Panc1 (cell line): ENCODE results near the gene PPWD1. TPM values are rescaled to one million over a fixed set of nuclear protein-coding genes. Genes with fewer than 3 reads are reported as not detected.
"Not testable (repeated sequence)": the region's sequence is repeated elsewhere in the genome, so short reads cannot be mapped to it uniquely, and the experiment has no call there.

Experiments
- ATAC-seq: fragments of 200-7000 bp; cut with Tn5 transposase; 2 replicates; pipeline ENCODE4 v1.9.1; 2020; ENCODE audit warnings: mild to moderate bottlenecking, moderate library complexity
- BruUV-seq: library from RNA; stranded (reverse); fragments of 400-500 nt; replicated peaks from 2 replicates; lab custom pipeline; 2021; lab: Mats Ljungman, UMichigan
- CTCF ChIA-PET: fragments of 300-600 bp; sonication (Branson Sonifier 250); formaldehyde crosslinking; loops from one replicate; lab custom pipeline; 2022; ENCODE audit warnings: antibody characterized with exemption; lab: Charles Lee
- POLR2A ChIA-PET: fragments of 300-600 bp; sonication (Branson Sonifier 250); formaldehyde crosslinking; loops from one replicate; lab custom pipeline; 2022; ENCODE audit warnings: antibody characterized with exemption; lab: Charles Lee
- DNase-seq: peaks from one replicate; pipeline ENCODE4 v3.0.0-alpha.2; 2010; ENCODE audit warnings: low read depth, low spot score
- H3K27ac ChIP-seq: 2 replicates; pipeline ENCODE4 v1.5.1; 2011; ENCODE audit warnings: mild to moderate bottlenecking, low read length, inconsistent platforms
- H3K27me3 ChIP-seq: fragments of 200-500 bp; sonication (Bioruptor generic); 2 replicates; pipeline ENCODE4 v1.6.0; 2014; ENCODE audit warnings: low read length, inconsistent platforms; ENCODE audit not compliant: control insufficient read depth, insufficient read depth
- H3K36me3 ChIP-seq: fragments of 200-500 bp; sonication (Bioruptor generic); 2 replicates; pipeline ENCODE4 v1.5.1; 2014; ENCODE audit warnings: inconsistent platforms, mild to moderate bottlenecking, low read length, moderate library complexity; ENCODE audit not compliant: control insufficient read depth, insufficient read depth
- H3K4me1 ChIP-seq: 2 replicates; pipeline ENCODE4 v1.5.1; 2011; ENCODE audit warnings: inconsistent platforms, mild to moderate bottlenecking, low read length, moderate library complexity; ENCODE audit not compliant: control insufficient read depth, insufficient read depth
- H3K4me3 ChIP-seq, 2 experiments: 2 replicates each; pipeline ENCODE4 v1.5.1; 2011 to 2012; ENCODE audit warnings: low read depth in 2 of 2, low read length in 2 of 2, mild to moderate bottlenecking in 2 of 2, inconsistent platforms in 1 of 2, moderate library complexity in 1 of 2
- H3K9me3 ChIP-seq: fragments of 200-500 bp; sonication (Bioruptor generic); 2 replicates; pipeline ENCODE4 v1.5.1; 2014; ENCODE audit warnings: low read depth, mild to moderate bottlenecking, inconsistent platforms, low read length, moderate library complexity; ENCODE audit not compliant: control insufficient read depth, insufficient read depth
- POLR2AphosphoS5 ChIP-seq: IDR thresholded peaks from 2 replicates; pipeline ENCODE4 v1.6.1; 2012; ENCODE audit warnings: mild to moderate bottlenecking, low read depth, low read length, moderate library complexity
- SIN3A ChIP-seq: IDR thresholded peaks from 2 replicates; pipeline ENCODE4 v1.6.1; 2012; ENCODE audit warnings: low read depth, mild to moderate bottlenecking, low read length, moderate library complexity, borderline replicate concordance; ENCODE audit not compliant: insufficient read depth
- TCF7L2 ChIP-seq: IDR thresholded peaks from 2 replicates; pipeline ENCODE4 v1.6.1; 2011; ENCODE audit warnings: mild to moderate bottlenecking, low read depth, low read length, inconsistent platforms
- in situ Hi-C: cut with HindIII; loops from 2 replicates; pipeline ENCODE4 v1.10.0; 2016; ENCODE audit warnings: low sequenced_read_pairs, low pct_unique_long_range_greater_than_20kb
- intact Hi-C: fragments of 100-400 bp; cut with micrococcal nuclease; formaldehyde crosslinking; loops from one replicate; pipeline ENCODE4 v1.10.0; 2022; ENCODE audit not compliant: unreplicated experiment
- total RNA-seq: library from RNA; stranded (reverse); gene quantifications from one replicate; pipeline ENCODE4 v1.2.1, GENCODE V29; 2021; ENCODE audit not compliant: unreplicated experiment
- TF ChIP-seq, protein P1 (sequence below), 2 experiments: IDR thresholded peaks; 2 replicates each; pipeline ENCODE4 v1.6.1; 2011 to 2012; ENCODE audit warnings: low read depth in 2 of 2, control low read depth in 1 of 2, low read length in 1 of 2, mild to moderate bottlenecking in 1 of 2, moderate library complexity in 1 of 2; ENCODE audit not compliant: insufficient read depth in 1 of 2
- TF ChIP-seq, protein P2 (sequence below): fragments of 450-650 bp; IDR thresholded peaks from 2 replicates; pipeline ENCODE4 v1.5.1; 2017; ENCODE audit warnings: mild to moderate bottlenecking

Gene PPWD1
- total RNA-seq, 1 experiment from 2014 or later = 32.7 TPM

DNA sequence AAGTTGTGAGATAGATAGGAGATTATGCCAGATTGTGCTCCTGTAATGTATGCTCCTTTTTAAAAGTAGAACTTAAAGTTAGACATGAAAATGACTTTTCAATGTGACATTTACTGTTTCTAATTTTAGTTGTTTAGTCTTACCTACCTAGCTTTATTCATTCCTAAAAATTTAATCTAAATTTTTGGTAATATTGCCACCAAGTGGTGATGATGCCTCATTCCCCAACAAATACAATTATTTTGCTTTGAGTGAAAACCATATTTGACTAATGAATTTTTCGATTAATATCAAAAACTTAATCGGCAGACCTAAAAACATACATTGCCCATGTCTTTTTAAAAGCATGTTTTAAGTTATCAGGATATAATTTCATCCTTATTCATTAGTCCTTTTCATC, 25.6 kb downstream of the PPWD1 start:
- Histone ChIP-seq H3K4me1 (no peaks in the 10 kb centered on the region), H3K4me3 (no peak overlapping the region), H3K27ac (no peak overlapping the region), H3K36me3 (peaks cover 62% of the 10 kb centered on the region), H3K9me3 (no peaks in the 10 kb centered on the region), H3K27me3 (no peaks in the 10 kb centered on the region)
- TF ChIP-seq, protein P1, sequence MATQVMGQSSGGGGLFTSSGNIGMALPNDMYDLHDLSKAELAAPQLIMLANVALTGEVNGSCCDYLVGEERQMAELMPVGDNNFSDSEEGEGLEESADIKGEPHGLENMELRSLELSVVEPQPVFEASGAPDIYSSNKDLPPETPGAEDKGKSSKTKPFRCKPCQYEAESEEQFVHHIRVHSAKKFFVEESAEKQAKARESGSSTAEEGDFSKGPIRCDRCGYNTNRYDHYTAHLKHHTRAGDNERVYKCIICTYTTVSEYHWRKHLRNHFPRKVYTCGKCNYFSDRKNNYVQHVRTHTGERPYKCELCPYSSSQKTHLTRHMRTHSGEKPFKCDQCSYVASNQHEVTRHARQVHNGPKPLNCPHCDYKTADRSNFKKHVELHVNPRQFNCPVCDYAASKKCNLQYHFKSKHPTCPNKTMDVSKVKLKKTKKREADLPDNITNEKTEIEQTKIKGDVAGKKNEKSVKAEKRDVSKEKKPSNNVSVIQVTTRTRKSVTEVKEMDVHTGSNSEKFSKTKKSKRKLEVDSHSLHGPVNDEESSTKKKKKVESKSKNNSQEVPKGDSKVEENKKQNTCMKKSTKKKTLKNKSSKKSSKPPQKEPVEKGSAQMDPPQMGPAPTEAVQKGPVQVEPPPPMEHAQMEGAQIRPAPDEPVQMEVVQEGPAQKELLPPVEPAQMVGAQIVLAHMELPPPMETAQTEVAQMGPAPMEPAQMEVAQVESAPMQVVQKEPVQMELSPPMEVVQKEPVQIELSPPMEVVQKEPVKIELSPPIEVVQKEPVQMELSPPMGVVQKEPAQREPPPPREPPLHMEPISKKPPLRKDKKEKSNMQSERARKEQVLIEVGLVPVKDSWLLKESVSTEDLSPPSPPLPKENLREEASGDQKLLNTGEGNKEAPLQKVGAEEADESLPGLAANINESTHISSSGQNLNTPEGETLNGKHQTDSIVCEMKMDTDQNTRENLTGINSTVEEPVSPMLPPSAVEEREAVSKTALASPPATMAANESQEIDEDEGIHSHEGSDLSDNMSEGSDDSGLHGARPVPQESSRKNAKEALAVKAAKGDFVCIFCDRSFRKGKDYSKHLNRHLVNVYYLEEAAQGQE (IDR thresholded peaks at IDR 0.05; ENCODE audit: insufficient read depth in 1 of 2, low read depth in 2 of 2, low read length in 1 of 2) = no peak
- TF ChIP-seq, protein P2, sequence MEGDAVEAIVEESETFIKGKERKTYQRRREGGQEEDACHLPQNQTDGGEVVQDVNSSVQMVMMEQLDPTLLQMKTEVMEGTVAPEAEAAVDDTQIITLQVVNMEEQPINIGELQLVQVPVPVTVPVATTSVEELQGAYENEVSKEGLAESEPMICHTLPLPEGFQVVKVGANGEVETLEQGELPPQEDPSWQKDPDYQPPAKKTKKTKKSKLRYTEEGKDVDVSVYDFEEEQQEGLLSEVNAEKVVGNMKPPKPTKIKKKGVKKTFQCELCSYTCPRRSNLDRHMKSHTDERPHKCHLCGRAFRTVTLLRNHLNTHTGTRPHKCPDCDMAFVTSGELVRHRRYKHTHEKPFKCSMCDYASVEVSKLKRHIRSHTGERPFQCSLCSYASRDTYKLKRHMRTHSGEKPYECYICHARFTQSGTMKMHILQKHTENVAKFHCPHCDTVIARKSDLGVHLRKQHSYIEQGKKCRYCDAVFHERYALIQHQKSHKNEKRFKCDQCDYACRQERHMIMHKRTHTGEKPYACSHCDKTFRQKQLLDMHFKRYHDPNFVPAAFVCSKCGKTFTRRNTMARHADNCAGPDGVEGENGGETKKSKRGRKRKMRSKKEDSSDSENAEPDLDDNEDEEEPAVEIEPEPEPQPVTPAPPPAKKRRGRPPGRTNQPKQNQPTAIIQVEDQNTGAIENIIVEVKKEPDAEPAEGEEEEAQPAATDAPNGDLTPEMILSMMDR = peak; percentile 13; the same call in 1 of the 2 replicates
- in situ Hi-C loops = no loop called here
- DNase-seq (no peak), ATAC-seq (no peak)
- intact Hi-C loops = no loop called here
- CTCF ChIA-PET = no interaction called here
- POLR2A ChIA-PET = no interaction called here
- no TSS peak for BruUV-seq

GRCh38 chr5:65601761-65602160, 38.7 kb downstream of the PPWD1 start:
- CTCF ChIA-PET, H3K4me1 ChIP-seq, DNase-seq, H3K9me3 ChIP-seq, H3K36me3 ChIP-seq, H3K27ac ChIP-seq, BruUV-seq, POLR2A ChIA-PET, intact Hi-C loops, ATAC-seq, in situ Hi-C loops, H3K4me3 ChIP-seq, H3K27me3 ChIP-seq: not testable (repeated sequence)

- peak; percentile 66 for ATAC-seq
- Histone ChIP-seq H3K36me3 (peaks cover 13% of the 10 kb centered on the region; the same call in 1 of the 2 replicates), H3K27ac (no peak overlapping the region), H3K4me3 (no peak overlapping the region), H3K27me3 (no peaks in the 10 kb centered on the region), H3K4me1 (no peaks in the 10 kb centered on the region), H3K9me3 (no peaks in the 10 kb centered on the region)
- in situ Hi-C loops = no loop called here
- TF ChIP-seq SIN3A (no peak), POLR2AphosphoS5 (no peak), TCF7L2 (no peak)
- TF ChIP-seq, protein P1 (IDR thresholded peaks at IDR 0.05; ENCODE audit: insufficient read depth in 1 of 2, low read depth in 2 of 2, low read length in 1 of 2) = no peak
- TF ChIP-seq, protein P2 = no peak
- BruUV-seq = no TSS peak
- ChIA-PET POLR2A (no interaction called here), CTCF (no interaction called here)
- DNase-seq = peak; percentile 22
- intact Hi-C loops = no loop called here
Observed at GRCh38 chr5:65611524-65611923, 48.4 kb downstream of the PPWD1 start.
